Measurements from ENCODE around the gene PPP2R3B.
"Not testable (repeated sequence)": the region's sequence is repeated elsewhere in the genome, so short reads cannot be mapped to it uniquely, and the experiment has no call there.

PPP2R3B gene

GRCh38 chrX:387729-388128 is 1.0 kb upstream of the PPP2R3B start:
- no peak for DNase-seq (ENCODE audit: low spot score)
- TF ChIP-seq, protein P1, sequence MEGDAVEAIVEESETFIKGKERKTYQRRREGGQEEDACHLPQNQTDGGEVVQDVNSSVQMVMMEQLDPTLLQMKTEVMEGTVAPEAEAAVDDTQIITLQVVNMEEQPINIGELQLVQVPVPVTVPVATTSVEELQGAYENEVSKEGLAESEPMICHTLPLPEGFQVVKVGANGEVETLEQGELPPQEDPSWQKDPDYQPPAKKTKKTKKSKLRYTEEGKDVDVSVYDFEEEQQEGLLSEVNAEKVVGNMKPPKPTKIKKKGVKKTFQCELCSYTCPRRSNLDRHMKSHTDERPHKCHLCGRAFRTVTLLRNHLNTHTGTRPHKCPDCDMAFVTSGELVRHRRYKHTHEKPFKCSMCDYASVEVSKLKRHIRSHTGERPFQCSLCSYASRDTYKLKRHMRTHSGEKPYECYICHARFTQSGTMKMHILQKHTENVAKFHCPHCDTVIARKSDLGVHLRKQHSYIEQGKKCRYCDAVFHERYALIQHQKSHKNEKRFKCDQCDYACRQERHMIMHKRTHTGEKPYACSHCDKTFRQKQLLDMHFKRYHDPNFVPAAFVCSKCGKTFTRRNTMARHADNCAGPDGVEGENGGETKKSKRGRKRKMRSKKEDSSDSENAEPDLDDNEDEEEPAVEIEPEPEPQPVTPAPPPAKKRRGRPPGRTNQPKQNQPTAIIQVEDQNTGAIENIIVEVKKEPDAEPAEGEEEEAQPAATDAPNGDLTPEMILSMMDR (IDR thresholded peaks at IDR 0.05; ENCODE audit: extremely low read depth, missing control alignments), result no peak

DNA sequence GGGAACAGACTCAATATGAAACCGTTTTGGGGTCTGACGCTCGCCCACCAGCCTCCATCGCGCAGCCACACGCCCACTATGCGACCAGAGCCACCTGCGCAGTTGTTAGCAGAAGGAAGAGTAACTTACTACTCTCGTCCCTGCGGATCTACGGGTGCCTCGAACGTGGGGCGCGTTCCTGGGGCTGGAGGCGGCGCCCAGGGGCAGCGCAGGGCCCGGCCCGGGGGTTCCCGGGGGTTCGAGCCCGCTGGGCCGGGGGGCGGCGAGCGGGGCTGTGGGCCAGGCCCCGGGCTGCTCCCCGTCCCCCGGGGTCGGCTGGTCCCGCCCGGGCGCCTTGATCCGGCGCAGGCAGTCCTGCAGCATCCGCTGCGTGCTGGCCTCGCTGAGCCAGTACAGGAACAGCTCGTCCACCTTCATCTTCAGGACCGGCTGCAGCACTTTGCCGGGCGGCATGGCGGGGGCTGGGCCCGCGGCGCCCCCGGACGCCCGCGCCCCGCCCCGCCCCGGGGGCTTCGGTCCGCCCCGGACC is 404 bp downstream of the PPP2R3B start:
- peak; percentile 58 for DNase-seq (ENCODE audit: low spot score)
- TF ChIP-seq, protein P1 (IDR thresholded peaks at IDR 0.05; ENCODE audit: extremely low read depth, missing control alignments), result no peak

DNA sequence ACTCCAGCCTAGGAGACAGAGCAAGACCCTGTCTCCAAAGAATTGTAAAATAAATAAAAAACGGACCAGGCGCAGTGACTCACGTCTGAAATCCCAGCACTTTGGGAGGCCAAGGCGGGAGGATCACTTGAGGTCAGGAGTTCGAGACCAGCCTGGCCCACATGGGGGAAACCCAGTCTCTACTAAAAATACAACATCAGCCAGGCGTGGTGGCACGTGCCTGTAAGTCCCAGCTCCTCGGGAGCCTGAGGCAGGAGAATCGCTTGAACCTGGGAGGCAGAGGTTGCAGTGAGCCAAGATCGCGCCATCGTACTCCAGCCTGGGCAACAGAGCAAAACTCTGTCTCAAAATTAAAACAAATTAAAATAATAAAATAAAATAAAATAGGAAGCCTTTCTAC is 971 bp downstream of the PPP2R3B start:
- not testable (repeated sequence) for DNase-seq (ENCODE audit: low spot score)

DNA sequence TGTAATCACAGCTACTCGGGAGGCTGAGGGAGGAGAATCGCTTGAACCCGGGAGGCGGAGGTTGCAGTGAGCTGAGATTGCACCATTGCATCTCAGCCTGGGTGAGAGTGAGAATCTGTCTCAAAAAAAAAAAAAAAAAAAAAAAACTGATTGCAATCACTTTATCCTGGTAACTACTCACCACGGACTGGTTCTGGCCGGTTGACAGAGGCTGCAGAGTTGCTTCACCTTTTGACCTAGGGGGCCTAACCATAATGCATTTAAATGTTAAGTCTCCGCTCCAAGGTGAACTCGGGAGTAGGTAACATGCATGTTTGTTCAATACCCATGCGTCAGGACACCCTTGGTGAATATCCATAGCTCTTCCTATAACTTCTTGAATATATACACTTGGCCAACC is 1.8 kb downstream of the PPP2R3B start:
- DNase-seq (ENCODE audit: low spot score), result no peak
- TF ChIP-seq, protein P1 (IDR thresholded peaks at IDR 0.05; ENCODE audit: extremely low read depth, missing control alignments), result no peak

DNA sequence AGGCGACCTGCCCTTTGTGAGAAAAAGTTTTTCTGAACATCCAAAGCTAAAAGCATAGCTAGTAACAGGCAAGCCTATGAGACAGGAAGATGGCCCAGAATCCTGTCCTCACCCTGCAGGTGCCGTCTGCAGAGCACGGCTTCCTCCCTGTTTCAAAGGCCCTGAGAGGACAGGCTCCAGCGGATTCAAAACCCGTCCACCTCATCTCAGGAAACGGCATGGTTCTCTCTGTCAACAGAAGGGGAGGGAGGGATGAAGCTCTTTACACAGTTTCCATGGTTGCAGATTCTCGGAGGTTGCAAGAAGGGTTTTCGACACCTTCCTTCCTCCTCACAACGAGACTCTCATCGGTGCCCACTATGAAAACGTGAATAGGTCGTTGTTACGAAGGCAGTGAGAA is 8.3 kb downstream of the PPP2R3B start:
- no peak for DNase-seq (ENCODE audit: low spot score)
- TF ChIP-seq, protein P1 (IDR thresholded peaks at IDR 0.05; ENCODE audit: extremely low read depth, missing control alignments), result no peak

DNA sequence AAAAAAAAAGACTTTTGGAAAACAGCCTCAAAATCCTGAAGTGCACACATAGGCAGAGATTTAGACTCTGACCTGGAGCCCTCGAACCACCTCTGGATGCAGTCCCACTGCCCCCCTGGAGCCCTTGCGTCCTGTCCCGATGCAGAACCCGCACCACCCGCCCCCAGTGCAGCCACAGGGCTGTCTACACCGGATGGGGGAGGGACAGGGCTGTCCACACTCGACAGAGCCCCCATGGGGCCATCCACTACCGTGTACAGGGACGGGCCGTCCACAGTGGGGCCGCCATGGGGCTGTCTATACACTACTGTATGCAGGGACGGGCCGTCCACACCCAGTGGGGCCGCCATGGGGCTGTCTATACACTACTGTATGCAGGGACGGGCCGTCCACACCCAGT is 10.5 kb downstream of the PPP2R3B start:
- DNase-seq (ENCODE audit: low spot score), result not testable (repeated sequence)

DNA sequence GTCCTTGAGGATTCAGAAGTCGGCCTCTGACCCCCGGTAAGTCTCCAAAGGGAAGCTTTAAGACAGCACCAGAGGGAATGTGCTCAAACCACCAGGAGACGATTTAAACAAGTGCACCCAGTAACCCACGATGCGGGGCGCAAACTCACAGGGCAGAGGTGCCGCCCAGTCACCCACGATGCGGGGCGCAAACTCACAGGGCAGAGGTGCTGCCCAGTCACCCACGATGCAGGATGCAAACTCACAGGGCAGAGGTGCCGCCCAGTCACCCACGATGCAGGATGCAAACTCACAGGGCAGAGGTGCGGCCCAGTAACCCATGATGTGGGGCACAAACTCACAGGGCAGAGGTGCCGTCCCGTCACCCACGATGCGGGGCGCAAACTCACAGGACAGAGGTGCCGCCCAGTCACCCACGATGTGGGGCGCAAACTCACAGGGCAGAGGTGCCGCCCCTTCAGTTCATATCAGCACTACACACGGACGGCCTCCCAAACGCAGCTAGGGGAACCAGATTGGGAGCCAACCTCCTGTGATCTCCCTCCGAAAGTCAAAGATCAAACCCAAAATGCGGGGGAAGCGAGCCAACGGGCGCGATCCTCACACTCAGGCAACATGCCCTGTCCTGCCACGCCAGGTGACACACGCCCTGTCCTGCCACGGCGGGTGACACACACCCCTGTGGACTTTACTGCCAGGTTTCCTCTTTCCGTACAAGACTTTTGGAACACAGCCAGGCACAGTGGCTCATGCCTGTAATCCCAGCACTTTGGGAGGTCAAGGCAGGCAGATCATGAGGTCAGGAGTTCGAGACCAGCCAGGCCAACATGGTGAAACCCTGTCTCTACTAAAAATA is 11.3 kb downstream of the PPP2R3B start:
- DNase-seq (ENCODE audit: low spot score), result no peak
- TF ChIP-seq, protein P1 (IDR thresholded peaks at IDR 0.05; ENCODE audit: extremely low read depth, missing control alignments), result no peak

DNA sequence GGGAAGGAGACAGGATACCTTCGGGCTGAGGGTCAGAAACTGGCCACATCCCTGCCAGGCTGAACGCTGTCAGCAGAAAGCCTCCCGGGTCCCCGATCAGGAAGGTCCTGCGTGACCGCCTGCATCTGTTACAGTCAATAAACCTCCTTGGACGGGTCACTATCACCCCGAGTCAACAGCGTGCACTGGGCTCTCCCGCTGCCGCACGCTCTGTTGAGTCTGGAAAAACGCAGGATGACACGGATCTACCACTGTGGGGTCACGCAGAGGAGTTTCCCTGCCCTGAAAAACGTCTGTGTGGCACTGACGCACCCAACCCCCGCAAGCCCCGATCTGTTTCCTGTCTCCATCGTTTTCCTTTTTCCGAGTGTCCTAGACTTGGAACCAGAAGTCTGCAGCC is 12.1 kb downstream of the PPP2R3B start:
- TF ChIP-seq, protein P1 (IDR thresholded peaks at IDR 0.05; ENCODE audit: extremely low read depth, missing control alignments), result no peak
- DNase-seq (ENCODE audit: low spot score), result peak; percentile 29
